ENCODE results near the gene ADK.

- no peak for TF ChIP-seq CTCF (conservative IDR thresholded peaks at IDR 0.05)
- no peak for TF ChIP-seq EZH2 (IDR thresholded peaks at IDR 0.05; ENCODE audit: low read depth)
Observed at GRCh38 chr10:74272288-74272687, 121.3 kb downstream of the ADK start.
